OCI-LY1 (cell line): ENCODE measurements around the gene LGALSL.

Experiments
- EZH2 ChIP-seq: fragments of 200-600 bp; sonication (generic), shearing (Covaris generic); IDR thresholded peaks from 2 replicates; pipeline ENCODE4 v1.8.0; 2017; ENCODE audit warnings: borderline replicate concordance, mixed run types, mild to moderate bottlenecking, antibody characterized with exemption, low read length, moderate library complexity, mixed read lengths
- TF ChIP-seq, protein P1 (sequence below): fragments of 200-600 bp; sonication (generic), shearing (Covaris generic); IDR thresholded peaks from 2 replicates; pipeline ENCODE4 v1.5.1; 2017; ENCODE audit warnings: mild to moderate bottlenecking, antibody characterized with exemption, low read length, moderate library complexity, mixed read lengths

DNA sequence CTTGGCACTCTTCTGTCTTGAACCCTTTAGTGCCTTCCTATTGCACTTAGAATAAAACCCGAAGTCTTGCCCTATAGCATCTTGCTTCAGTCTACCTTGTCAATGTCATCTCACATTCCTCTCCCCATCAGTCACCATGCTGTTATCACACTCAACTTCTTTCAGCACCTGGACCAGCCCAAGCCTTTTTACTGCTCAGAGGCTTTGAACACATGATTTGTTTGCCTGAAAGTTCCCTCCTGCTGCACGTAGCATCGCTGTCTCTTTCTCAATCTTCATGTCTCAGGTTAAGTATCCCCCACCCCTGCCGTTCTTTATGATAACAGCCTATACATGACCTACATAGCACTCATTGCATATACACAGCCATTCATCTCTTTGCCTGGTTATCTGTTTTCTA lies 41.3 kb upstream of the LGALSL start:
- TF ChIP-seq, protein P1, sequence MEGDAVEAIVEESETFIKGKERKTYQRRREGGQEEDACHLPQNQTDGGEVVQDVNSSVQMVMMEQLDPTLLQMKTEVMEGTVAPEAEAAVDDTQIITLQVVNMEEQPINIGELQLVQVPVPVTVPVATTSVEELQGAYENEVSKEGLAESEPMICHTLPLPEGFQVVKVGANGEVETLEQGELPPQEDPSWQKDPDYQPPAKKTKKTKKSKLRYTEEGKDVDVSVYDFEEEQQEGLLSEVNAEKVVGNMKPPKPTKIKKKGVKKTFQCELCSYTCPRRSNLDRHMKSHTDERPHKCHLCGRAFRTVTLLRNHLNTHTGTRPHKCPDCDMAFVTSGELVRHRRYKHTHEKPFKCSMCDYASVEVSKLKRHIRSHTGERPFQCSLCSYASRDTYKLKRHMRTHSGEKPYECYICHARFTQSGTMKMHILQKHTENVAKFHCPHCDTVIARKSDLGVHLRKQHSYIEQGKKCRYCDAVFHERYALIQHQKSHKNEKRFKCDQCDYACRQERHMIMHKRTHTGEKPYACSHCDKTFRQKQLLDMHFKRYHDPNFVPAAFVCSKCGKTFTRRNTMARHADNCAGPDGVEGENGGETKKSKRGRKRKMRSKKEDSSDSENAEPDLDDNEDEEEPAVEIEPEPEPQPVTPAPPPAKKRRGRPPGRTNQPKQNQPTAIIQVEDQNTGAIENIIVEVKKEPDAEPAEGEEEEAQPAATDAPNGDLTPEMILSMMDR = no peak
- no peak for TF ChIP-seq EZH2
